GM18517 (cell line): ENCODE results near the gene FAM204A.

Source experiments
- ATAC-seq: cut with Tn5 transposase; IDR thresholded peaks from one replicate; pipeline ENCODE4 v1.9.1; 2021; ENCODE audit warnings: mild to moderate bottlenecking, moderate library complexity; ENCODE audit not compliant: unreplicated experiment

Gene FAM204A

DNA sequence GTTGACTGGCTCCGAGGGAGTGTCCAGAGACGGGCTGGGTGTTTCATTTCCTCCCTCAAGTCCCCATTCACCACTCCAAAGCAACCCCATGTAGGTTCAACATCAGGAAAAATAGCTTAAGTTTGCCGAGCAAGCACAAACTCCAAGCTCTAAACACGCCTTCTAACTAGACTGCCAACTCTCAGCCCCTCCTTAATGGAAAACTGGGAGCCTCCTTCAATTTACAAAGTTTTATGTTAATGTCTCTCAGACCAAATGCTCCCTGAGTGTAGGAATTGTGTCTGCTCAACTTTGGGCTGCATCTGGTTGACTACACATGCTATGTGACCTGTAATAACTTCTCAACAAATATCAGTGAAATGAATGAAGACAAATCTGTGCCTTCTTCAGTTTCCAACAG, 87.5 kb downstream of the FAM204A start:
- no peak for ATAC-seq

DNA sequence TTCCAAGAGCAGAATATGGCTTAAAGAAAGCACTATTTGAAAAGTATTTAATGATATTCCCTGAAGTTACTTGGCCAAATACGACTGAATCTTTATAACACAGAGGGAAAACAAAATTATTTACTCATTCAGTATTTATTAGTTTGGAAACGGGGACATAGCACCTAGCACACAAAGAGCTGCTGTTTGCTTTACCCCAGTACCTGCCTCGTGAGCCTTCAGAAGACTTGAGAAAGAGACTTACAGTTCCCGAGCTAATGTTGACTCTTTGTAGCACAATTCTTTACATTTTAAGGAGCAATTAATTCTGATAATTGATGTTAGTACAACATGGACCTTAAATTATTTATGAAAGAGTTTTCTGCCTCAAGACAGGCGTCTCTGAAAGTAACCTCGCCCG, 88.7 kb downstream of the FAM204A start:
- ATAC-seq, result no peak

- no peak for ATAC-seq
These were observed 90.3 kb downstream of the FAM204A start for GRCh38 chr10:118251791-118252190.

DNA sequence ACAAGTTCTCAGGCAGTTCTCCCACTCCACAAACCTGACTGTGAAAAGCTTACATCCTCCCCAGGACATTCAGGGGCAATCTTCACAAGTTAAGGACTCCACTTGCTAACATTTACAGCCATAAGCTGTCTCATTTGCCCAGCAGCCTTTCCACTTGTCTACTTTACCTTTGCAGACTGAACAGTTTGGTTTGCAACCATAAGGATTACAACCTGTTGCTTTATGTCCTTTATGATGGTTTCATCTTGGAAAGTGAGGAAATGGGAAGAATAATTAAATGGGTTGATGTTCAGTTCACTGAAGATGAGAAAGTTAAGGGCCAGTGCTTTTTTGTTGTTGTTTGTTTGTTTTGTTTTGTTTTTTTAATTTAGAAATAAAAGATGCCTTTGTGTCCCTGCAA, 92.4 kb downstream of the FAM204A start:
- no peak for ATAC-seq
